Middle frontal gyrus (tissue), 1 donor: ENCODE results near the gene SNRPN.
"Not testable (repeated sequence)": the region's sequence is repeated elsewhere in the genome, so short reads cannot be mapped to it uniquely, and the experiment has no call there.

Source experiments
- DNase-seq: peaks from one replicate; pipeline ENCODE4 v3.0.0-alpha.2; 2015; ENCODE audit warnings: low spot score; ENCODE audit errors: extremely low spot score

Gene SNRPN

GRCh38 chr15:24954783-24955530 lies at the start of gene SNRPN, which contains the start of gene SNURF:
Gene SNRPN (plus strand): TSS chr15:24954987. CDS start chr15:24974454, 19,467 bp downstream.
Gene SNURF (plus strand): TSS chr15:24954987. CDS start chr15:24955049, 62 bp downstream.
- peak; percentile 27 for DNase-seq

GRCh38 chr15:24916305-24917009 lies 38.3 kb upstream of the SNRPN start:
- no peak for DNase-seq

GRCh38 chr15:24917431-24917830 lies 37.4 kb upstream of the SNRPN start:
- no peak for DNase-seq

DNA sequence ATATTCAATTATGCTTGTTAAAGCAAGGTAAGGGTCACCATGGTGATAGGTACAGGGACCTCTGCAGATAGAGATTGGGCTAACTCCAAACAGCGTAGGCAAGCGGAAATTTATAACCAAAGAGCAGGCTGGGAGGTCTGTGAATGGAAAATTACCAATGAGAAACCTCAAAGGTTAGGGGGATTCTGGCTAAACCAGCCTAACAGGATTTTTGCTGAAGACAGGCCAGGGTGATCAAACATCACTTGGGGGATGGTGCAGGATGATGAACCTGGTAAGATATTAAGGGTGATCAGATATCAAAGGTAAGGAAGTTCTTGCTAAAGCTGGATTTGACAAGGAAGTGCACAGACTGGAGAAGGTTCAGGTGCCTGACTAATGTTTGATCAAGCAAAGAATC lies 35.3 kb upstream of the SNRPN start:
- no peak for DNase-seq

DNA sequence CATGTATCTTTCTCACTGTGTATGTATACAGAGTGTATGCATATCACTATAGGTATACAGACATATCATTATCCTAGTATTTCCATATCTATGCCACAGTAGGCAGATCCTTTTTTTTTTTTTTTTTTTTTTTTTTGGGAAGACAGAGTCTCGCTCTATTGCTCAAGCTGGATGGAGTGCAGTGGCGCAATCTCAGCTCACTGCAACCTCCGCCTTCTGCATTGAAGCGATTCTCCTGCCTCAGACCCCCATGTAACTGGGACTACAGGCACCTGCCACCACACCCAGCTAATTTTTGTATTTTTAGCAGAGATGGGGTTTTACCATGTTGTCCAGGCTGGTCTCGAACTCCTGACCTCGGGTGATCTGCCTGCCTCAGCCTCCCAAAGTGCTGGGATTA lies 32.0 kb upstream of the SNRPN start:
- DNase-seq = not testable (repeated sequence)

DNA sequence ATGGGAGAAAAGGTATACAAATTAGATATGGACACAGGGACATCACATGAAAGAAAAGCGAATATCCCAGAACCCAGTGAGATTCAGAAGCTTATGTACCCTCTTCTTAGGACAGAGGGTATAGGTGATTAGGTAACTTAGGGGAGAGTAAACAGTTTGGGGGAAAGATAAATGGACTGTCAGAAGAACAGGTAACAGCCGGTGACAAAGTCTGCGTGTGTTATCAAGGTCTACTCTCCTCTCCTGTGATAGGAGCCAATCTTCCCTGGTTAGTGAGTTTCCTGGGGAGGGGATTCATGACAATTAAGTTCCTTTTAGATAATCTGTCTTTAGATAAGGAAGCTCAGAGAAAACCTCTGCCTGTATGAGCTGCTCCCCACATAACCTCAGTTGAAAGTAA lies 30.6 kb upstream of the SNRPN start:
- DNase-seq = no peak

DNA sequence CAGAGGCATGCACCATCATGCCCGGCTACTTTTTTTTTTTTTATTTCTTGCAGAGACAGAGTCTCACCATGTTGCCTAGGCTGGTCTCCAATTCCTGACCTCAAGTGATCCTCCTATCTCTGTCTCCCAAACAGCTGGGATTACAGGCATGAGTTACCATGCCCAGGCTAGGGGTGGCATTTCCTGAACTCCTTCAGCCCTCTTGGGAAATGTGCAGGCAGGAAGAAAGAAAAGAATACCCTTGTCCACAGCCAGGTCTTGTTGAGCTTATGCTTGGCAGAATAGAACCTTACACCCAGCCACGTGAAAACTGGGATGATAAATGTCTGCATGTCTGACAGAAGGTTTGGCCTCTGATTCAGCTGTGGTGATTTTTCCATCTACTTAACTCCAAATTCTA lies 30.2 kb upstream of the SNRPN start:
- no peak for DNase-seq

DNA sequence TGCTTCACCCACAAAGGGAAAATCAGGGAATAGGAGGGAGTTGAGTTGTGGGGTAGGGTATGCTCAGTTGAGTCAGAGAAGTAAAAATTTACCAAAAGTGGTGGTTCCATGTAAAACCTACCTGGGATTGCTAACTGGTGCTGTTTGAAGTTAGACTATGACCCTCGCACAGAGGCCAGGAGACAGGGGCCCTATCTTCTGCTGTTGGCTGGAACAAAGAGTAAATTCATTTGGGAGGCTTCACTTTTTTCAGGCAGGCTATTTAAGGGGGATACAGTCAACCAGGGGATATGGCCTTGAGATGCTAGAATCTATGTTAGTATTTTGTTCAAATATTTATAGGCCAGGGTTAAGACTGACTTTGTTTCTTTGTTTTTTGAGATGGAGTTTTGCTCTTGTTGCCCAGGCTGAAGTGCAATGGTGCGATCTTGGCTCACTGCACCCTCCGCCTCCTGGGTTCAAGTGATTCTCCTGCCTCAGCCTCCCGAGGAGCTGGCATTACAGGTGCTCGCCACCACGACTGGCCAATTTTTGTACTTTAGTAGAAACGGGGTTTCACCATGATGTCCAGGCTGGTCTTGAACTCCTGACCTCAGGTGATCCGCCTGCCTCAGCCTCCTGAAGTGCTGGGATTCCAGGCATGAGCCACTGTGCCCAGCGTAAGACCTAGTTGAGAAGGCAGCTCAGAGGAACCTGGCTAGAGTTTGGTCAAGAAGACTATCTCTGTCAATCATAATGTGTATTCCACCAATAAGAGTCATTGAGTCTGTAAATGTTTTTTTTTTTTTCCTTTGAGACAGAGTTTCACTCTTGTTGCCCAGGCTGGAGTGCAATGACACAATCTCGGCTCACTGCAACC lies 22.7 kb upstream of the SNRPN start:
- DNase-seq = not testable (repeated sequence)

GRCh38 chr15:24933716-24934115 lies 21.1 kb upstream of the SNRPN start:
- DNase-seq = no peak

DNA sequence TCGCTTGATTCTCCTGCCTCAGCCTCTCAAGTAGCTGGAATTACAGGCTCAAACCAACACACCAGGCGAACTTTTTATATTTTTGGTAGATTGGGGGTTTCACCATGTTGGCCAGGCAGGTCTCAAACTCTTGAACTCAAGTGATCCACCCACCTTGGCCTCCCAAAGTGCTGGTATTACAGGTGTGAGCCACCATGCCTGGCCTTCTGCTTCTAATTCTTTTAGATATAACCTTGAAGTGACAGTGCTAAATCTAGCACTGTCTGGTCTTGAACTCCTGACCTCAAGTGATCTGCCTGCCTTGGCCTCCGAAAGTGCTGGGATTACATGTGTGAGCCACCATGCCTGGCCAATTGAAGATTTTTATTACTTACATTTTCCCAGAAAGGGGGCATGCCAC lies 16.6 kb upstream of the SNRPN start:
- DNase-seq = not testable (repeated sequence)

GRCh38 chr15:24940236-24940635 lies 14.6 kb upstream of the SNRPN start:
- DNase-seq = no peak

DNA sequence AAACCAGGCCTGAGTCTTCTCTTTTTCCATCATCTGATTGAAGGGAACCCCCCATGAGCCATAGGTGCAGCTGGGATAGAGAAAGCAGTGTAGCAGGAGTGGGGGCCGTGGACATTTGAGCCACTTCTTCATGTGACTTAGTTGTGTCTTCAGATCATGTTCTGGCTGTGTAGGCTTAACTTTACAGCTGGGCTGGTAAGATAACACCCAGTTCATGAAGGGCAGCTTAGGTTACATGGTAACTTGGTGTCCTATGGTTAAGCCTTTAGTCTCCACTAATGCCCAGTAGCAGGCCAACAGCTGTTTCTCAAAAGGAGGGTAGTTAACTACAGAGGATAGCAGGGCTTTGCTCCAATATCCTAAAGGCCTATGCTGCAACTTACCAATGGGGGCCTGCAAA lies 11.4 kb upstream of the SNRPN start:
- no peak for DNase-seq

DNA sequence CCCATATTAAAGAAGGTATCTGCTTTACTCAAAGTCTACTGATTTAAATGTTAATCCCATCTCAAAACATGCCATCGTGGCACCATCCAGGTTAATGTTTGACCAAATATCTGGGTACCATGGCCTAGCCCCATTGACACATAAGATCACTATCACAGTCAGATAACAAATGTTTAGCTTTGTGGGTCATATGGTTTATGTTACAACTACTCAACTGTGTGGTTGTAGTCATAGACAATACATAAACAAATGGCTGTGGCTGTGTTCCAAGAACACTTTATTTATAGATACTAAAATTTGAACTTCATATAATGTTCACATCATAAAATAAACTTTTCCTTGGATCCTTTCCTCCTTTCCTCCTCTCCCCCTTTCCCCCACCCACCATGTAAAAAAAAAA lies 9.8 kb upstream of the SNRPN start:
- no peak for DNase-seq

DNA sequence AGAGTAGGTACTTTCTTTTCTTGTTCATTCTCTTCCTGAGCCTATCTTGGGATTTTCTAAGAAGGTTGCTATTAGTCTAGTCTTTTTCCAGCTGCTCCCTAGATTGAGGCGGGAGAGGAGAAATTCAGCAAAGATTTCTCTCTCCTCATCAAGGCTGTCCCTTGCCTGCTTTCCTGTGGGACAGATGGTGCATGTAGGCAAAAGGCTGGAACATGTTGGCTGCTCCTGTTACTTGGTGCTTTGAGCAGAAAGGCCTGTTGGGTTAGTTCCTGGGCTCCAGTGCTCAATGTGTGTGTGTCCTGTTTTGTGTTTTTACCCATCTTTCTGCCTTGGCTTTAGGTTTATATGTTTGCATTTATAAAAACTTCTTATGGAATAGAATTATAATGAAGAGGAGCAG lies 9.1 kb upstream of the SNRPN start:
- DNase-seq = no peak

DNA sequence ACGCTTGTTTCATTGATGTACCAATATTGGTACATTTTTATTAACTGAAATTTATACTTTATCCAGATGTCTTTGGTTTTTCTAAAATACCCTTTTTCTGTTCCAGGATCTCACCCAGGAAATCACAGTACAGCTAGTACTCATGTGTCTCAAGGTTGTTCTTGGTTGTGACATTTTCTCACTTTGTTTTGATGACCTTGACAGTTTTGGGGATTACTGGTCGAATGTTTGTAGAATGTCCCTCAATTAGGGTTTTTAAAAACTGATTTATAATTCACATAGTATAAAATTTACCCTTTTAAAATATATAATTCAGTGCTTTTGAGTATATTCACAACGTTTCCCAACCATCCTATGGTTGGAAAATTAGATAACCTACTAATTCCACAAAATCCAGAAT lies 6.3 kb upstream of the SNRPN start:
- no peak for DNase-seq

DNA sequence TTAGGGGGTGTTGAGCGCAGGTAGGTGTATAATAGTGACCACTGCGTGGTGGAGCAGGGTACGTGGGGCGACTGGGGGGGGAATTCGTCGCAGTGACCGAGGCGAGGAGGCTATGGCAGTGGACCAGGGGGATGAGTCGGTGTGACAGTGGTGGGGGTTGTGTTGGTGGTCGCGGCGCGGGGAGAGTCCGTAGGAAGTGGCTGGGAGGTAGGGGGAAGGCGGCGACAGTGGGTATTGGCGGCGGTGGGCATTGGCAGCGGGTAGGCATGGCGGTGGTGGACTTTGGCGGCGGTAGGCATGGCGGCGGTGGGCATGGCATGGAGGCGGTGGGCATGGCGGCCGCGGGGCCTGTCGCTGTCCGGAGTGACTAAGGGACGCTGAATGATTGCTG lies 739 bp downstream of the SNRPN start:
- DNase-seq = no peak

GRCh38 chr15:24956111-24956838 lies 1.5 kb downstream of the SNRPN start:
- DNase-seq = no peak

DNA sequence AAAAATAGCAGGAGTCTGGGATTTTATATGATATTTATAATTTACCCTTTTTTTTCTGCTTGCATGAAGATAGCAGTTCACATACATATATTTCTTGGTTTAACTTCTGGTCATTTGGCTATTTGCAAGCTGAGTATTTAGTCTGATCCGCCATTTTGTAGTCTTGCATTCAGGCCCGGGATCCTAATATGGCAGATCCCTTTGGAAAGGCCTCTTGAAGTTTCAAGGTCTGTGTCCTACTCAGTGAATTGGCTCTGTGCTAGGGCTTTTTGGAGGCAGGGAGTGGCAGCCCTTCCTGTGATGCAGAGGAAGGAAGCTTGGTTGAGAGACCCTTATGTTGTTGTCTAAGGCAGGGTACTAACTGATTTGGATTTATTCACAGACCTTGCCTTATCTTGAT lies 2.9 kb downstream of the SNRPN start:
- DNase-seq = no peak

- no peak for DNase-seq
Observed at GRCh38 chr15:24961967-24962366, 7.2 kb downstream of the SNRPN start.

- DNase-seq = no peak
Observed at GRCh38 chr15:24962880-24963279, 8.1 kb downstream of the SNRPN start.

DNA sequence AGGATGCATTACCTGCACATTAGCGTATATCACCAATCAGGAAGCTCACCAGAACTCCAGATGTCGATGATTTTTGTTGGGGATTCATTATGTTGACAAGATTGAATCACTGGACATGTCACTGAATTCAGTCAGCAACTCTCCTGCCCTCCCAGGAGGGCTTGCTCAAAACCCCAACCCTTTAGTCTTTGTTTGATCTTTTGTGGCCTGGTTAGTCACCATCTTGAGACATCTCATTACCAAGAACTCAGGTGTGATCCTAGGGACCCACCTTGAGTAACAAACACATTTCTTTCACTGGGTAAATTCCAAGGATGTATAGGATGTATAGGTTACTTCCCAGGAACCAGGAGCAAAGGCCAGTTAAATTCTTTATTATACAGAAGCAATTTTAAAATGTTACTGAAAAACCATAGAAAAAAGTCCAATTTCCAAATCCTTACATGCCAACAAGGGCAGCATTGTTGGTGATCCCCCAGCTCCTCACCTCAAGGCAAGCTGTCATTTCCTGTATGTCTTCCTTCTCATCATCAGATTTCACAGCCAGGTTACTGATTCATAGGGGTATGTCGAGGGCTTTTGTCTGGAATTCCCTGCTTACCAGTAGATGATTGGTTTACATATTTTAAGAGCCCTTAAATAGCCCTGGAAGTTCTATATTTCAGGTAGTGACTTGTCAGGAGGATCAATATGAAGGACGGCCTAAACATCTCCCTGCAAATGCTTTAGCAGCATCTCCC lies 11.7 kb downstream of the SNRPN start:
- DNase-seq = no peak
